Measurements from ENCODE around the gene SELENOV. TPM values are rescaled to one million over a fixed set of nuclear protein-coding genes. Genes with fewer than 3 reads are reported as not detected.
A peak's percentile ranks its signal among the peaks of the same experiment; 100 is the strongest.

Gene SELENOV
- total RNA-seq, 1 donor from 2014 or later: not detected

DNA sequence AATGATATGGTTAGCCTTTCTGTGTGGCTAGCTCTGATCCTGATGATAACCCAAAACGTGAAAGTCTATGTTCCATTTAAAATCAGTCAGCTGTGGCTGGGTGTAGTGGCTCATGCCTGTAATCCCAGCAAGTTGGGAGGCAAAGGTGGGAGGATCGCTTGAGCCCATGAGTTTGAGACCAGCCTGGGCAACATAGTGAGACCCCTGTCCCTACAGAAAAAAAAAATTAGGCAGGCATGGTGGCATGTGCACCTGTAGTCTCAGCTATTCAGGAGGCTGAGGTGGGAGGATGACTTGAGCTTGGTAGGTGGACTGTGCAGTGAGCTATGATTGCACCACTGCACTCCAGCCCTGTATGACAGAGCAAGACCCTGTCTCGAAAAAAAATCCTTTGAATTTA, 18.9 kb downstream of the SELENOV start:
- Mint-ChIP-seq H3K27ac (no peak overlapping the region), H3K4me3 (no peak overlapping the region), H3K36me3 (ENCODE audit: low read depth) (peaks cover 4% of the 10 kb centered on the region), H3K9me3 (no peaks in the 10 kb centered on the region), H3K27me3 (ENCODE audit: insufficient read depth) (peaks cover 2% of the 10 kb centered on the region), H3K4me1 (ENCODE audit: low read depth) (peaks cover 20% of the 10 kb centered on the region)
- DNase-seq (ENCODE audit: low spot score): no peak
- intact Hi-C loops (cut with micrococcal nuclease): loop anchor here (2.0 to 5.0 kb wide), 2 partner anchors 193 to 411 kb away; no protein-coding TSS in a partner anchor

DNA sequence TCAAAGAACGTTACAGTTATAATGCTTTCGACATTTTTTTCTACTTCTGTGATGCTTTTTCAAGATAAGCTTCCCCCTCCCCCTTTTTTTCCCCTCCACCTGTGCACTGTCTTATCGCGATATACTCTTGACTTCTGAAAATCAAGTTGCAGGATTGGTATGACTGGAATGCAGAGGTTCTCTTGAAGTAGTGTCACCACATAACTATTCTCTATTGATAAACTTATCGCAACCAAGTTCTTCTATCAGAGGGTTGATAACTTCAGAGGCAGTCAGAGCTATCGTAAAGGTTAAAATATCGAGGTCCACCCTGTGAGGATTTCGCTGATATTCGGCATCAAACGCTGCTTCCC, 24.2 kb downstream of the SELENOV start:
- peak overlapping the region; percentile 59 for H3K27ac Mint-ChIP-seq
- H3K4me3 Mint-ChIP-seq: peak overlapping the region; percentile 90
- H3K27me3 Mint-ChIP-seq (ENCODE audit: insufficient read depth): peaks cover 4% of the 10 kb centered on the region
- intact Hi-C loops (cut with micrococcal nuclease): no loop called here
- peaks cover 30% of the 10 kb centered on the region for H3K4me1 Mint-ChIP-seq (ENCODE audit: low read depth)
- peaks cover 7% of the 10 kb centered on the region for H3K36me3 Mint-ChIP-seq (ENCODE audit: low read depth)
- H3K9me3 Mint-ChIP-seq: no peaks in the 10 kb centered on the region
- DNase-seq (ENCODE audit: low spot score): no peak

DNA sequence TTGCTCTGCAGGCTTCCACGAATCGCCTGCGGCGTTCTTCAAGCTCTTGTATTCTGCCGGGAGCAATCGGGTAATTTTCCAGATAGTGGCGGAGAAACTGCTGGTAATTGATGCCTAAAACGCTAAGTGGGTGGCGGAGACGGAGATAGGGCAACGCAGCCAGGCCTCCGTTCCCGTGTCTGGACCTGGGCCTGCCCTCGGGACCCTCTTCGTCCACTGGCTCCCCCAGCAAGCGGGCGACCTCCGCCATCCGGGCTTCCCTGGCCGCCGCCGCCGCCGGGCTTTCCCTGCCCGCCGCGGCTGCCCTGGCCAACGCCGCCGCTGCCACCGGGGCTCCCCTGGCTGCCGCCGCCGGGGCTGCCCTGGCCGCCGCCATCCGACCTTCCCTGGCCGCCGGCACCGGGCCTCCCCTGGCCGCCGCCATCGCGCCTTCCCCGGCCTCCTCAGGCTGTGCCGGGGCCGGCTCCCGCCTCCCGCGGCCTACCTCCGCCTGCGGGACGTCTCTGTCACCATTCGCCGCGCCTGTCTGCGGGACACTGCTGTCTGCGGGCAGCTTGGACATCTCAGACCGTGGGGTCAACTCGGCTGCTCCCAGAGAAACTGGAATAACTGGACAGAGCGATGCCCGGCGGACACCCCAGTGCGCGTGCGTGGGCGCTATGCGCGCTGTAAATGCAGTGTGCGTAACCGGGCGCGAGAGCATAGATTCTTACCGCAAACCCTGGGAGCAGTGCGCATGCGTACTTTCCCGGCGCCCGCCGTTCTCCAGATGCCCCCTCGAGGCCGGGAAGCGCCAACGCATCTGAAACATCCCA, 24.8 kb downstream of the SELENOV start, which contains the start of gene EID2:
TSS of gene EID2 (minus strand) at position 644 of the 815 bp plus-strand sequence. CDS start at position 562, 82 bp downstream.
- peaks cover 36% of the 10 kb centered on the region for H3K4me1 Mint-ChIP-seq (ENCODE audit: low read depth)
- intact Hi-C loops (cut with micrococcal nuclease): loop anchor here (1.0 kb wide), 5 partner anchors 7 to 432 kb away; partner anchors contain the start of genes EID2B, PLEKHG2, PSMC4 and SUPT5H
- H3K36me3 Mint-ChIP-seq (ENCODE audit: low read depth): peaks cover 7% of the 10 kb centered on the region
- peak within 1 kb of the TSS; percentile 91 for H3K27ac Mint-ChIP-seq
- peak within 1 kb of the TSS; percentile 95 for H3K4me3 Mint-ChIP-seq
- H3K9me3 Mint-ChIP-seq: no peaks in the 10 kb centered on the region
- peak; percentile 92 for DNase-seq (ENCODE audit: low spot score)
- H3K27me3 Mint-ChIP-seq (ENCODE audit: insufficient read depth): peaks cover 2% of the 10 kb centered on the region

- Mint-ChIP-seq H3K27me3 (ENCODE audit: insufficient read depth) (peaks cover 2% of the 10 kb centered on the region), H3K36me3 (ENCODE audit: low read depth) (peaks cover 7% of the 10 kb centered on the region), H3K4me1 (ENCODE audit: low read depth) (peaks cover 40% of the 10 kb centered on the region), H3K9me3 (no peaks in the 10 kb centered on the region), H3K27ac (peak overlapping the region; percentile 91), H3K4me3 (peak overlapping the region; percentile 95)
- intact Hi-C loops (cut with micrococcal nuclease): loop anchor here (1.0 kb wide), 5 partner anchors 8 to 431 kb away; partner anchors contain the start of genes EID2B, PLEKHG2, PSMC4 and SUPT5H
- DNase-seq (ENCODE audit: low spot score): no peak
Observed at GRCh38 chr19:39540333-39540673, 25.4 kb downstream of the SELENOV start.

DNA sequence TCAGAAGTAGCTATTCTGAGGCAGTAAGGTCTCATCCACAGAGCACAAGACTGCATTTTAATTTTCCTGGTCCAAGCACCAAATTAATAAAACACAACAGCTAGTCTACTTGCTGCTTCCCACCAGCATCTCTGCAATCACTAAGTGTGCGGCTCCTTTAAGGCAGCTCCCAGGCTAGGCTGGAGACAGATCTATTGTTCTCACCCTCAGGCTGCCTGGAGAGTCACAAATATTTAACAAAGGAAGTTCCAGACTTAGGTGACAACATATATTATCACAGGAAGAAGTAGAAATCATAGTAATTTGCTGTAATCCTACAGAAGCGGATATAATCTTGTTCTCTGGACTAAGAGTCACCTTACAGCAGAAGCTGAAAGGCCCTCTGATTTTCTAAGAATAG, 27.3 kb downstream of the SELENOV start:
- Mint-ChIP-seq H3K27ac (no peak overlapping the region), H3K4me1 (ENCODE audit: low read depth) (peaks cover 40% of the 10 kb centered on the region), H3K4me3 (no peak overlapping the region), H3K27me3 (ENCODE audit: insufficient read depth) (peaks cover 2% of the 10 kb centered on the region), H3K36me3 (ENCODE audit: low read depth) (peaks cover 7% of the 10 kb centered on the region), H3K9me3 (no peaks in the 10 kb centered on the region)
- intact Hi-C loops (cut with micrococcal nuclease): no loop called here
- DNase-seq (ENCODE audit: low spot score): no peak

DNA sequence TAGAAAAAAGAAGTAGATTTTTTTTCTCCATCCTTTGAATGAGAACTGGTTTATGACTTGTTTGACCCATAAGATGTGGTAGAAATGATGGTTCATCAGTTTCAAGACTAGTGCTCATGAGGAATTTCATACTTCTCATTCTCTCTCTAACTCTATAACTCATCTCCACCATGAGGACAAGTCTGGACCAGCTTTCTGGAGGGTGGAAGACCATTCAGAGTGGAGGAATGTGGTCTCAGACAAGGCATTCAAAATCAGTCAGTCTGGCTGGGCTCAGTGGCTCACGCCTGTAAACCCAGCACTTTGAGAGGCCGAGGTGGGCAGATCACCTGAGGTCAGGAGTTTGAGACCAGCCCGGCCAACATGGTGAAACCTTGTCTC, 28.5 kb downstream of the SELENOV start:
- peaks cover 34% of the 10 kb centered on the region for H3K4me1 Mint-ChIP-seq (ENCODE audit: low read depth)
- no peak for DNase-seq (ENCODE audit: low spot score)
- no peak overlapping the region for H3K27ac Mint-ChIP-seq
- H3K36me3 Mint-ChIP-seq (ENCODE audit: low read depth): peaks cover 3% of the 10 kb centered on the region
- no peak overlapping the region for H3K4me3 Mint-ChIP-seq
- intact Hi-C loops (cut with micrococcal nuclease): no loop called here
- no peaks in the 10 kb centered on the region for H3K9me3 Mint-ChIP-seq
- H3K27me3 Mint-ChIP-seq (ENCODE audit: insufficient read depth): peaks cover 2% of the 10 kb centered on the region

- Mint-ChIP-seq H3K27me3 (ENCODE audit: insufficient read depth) (peaks cover 2% of the 10 kb centered on the region), H3K36me3 (ENCODE audit: low read depth) (no peaks in the 10 kb centered on the region), H3K27ac (peak overlapping the region; percentile 40), H3K4me1 (ENCODE audit: low read depth) (peaks cover 25% of the 10 kb centered on the region), H3K9me3 (no peaks in the 10 kb centered on the region), H3K4me3 (no peak overlapping the region)
- no peak for DNase-seq (ENCODE audit: low spot score)
- intact Hi-C loops (cut with micrococcal nuclease): no loop called here
Observed at GRCh38 chr19:39544226-39544903, 29.4 kb downstream of the SELENOV start.

DNA sequence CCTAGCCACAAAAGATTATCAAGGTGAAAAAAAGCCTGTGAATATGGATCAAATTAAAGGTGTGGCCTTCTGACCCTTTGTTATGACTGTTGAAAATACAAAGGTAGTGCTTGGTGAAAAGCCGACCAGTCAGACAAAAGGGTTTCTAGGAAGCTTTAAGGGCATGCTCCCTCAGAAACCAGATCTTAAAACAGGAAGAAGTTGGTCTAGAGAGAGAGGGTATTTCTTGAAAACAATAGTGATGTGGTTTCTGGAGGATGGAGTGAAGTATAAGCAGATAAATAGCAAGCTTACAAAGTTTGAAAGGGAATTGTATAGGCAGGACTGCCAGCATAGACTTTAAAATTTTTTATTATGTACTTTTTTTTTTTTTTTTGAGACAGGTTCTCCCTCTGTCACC, 30.0 kb downstream of the SELENOV start:
- peak overlapping the region; percentile 40 for H3K27ac Mint-ChIP-seq
- intact Hi-C loops (cut with micrococcal nuclease): no loop called here

GRCh38 chr19:39546599-39546998, 31.7 kb downstream of the SELENOV start:
- Mint-ChIP-seq H3K9me3 (no peaks in the 10 kb centered on the region), H3K36me3 (ENCODE audit: low read depth) (no peaks in the 10 kb centered on the region), H3K4me3 (no peak overlapping the region), H3K27me3 (ENCODE audit: insufficient read depth) (no peaks in the 10 kb centered on the region), H3K4me1 (ENCODE audit: low read depth) (peaks cover 13% of the 10 kb centered on the region), H3K27ac (no peak overlapping the region)
- intact Hi-C loops (cut with micrococcal nuclease): no loop called here
- no peak for DNase-seq (ENCODE audit: low spot score)

More for the DNA sequence above, 30.0 kb downstream of the SELENOV start:
- no peaks in the 10 kb centered on the region for H3K36me3 Mint-ChIP-seq (ENCODE audit: low read depth)
- H3K4me3 Mint-ChIP-seq: no peak overlapping the region
- H3K4me1 Mint-ChIP-seq (ENCODE audit: low read depth): peaks cover 24% of the 10 kb centered on the region
- H3K9me3 Mint-ChIP-seq: no peaks in the 10 kb centered on the region
- DNase-seq (ENCODE audit: low spot score): no peak
- peaks cover 2% of the 10 kb centered on the region for H3K27me3 Mint-ChIP-seq (ENCODE audit: insufficient read depth)

- Mint-ChIP-seq H3K36me3 (ENCODE audit: low read depth) (no peaks in the 10 kb centered on the region), H3K9me3 (no peaks in the 10 kb centered on the region), H3K4me3 (no peak overlapping the region), H3K27me3 (ENCODE audit: insufficient read depth) (no peaks in the 10 kb centered on the region), H3K27ac (no peak overlapping the region), H3K4me1 (ENCODE audit: low read depth) (peaks cover 12% of the 10 kb centered on the region)
- intact Hi-C loops (cut with micrococcal nuclease): loop anchor here (2.0 to 5.0 kb wide), 2 partner anchors 217 to 292 kb away; no protein-coding TSS in a partner anchor
- no peak for DNase-seq (ENCODE audit: low spot score)
Observed at GRCh38 chr19:39550197-39550596, 35.3 kb downstream of the SELENOV start.

DNA sequence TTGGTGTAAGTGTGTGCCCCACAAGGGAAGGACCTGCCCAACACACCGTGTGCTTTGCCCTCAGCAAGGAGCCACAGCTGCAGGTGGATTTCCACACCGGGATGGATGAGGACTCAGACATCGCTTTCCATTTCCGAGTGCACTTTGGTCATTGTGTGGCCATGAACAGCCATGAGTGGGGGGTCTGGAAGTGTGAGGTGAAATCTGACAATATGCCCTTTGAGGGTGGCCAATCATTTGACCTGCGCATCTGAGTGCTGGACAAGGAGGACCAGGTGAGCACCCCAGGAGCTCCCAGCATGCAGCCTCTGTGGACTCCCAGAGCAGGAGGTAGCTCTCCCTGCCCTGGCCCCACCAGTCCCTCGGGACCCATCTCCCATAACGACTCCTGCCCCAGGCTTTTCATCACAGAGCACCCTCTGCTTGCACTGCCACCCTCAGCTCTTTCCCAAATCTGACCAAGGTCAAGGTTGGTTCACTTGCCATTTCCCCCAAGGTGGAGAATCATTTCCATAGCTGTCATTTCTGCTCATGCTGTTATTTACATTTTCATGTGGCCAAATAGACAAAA, 38.2 kb downstream of the SELENOV start:
- no peak overlapping the region for H3K4me3 Mint-ChIP-seq
- H3K36me3 Mint-ChIP-seq (ENCODE audit: low read depth): no peaks in the 10 kb centered on the region
- peaks cover 24% of the 10 kb centered on the region for H3K4me1 Mint-ChIP-seq (ENCODE audit: low read depth)
- no peaks in the 10 kb centered on the region for H3K27me3 Mint-ChIP-seq (ENCODE audit: insufficient read depth)
- H3K27ac Mint-ChIP-seq: no peak overlapping the region
- H3K9me3 Mint-ChIP-seq: no peaks in the 10 kb centered on the region
- intact Hi-C loops (cut with micrococcal nuclease): loop anchor here (5.0 kb wide), 1 partner anchor 289 kb away; no protein-coding TSS in a partner anchor
- no peak for DNase-seq (ENCODE audit: low spot score)

DNA sequence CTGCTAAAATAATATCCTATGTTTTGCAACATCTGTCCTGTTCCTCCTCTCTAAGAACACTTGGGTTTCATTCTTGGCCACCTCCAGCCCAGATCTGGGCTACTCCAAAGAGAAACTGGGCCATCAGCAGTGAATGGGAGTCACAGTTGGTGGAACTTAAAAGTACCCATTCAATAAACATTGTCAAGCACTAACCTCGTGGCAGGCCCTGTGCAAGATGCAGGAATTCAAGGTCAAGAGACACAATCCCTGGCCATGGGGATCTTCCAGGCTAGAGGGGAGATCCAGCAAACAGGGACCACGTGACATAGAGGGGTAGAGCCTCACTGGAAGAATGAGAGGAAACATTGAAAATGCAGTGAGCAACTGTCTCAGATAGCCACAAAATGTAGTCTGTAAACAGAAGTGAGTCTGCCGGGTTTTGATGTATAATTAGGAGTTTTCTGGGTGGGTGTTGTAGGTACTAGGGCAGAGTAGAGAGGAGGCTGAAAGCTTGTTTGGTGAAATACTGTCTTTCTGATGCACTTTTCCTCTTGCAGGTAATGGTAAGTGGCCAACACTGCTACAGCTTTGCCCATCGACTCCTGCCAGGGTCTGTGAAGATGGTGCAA, 39.9 kb downstream of the SELENOV start:
- Mint-ChIP-seq H3K27me3 (ENCODE audit: insufficient read depth) (no peaks in the 10 kb centered on the region), H3K27ac (no peak overlapping the region), H3K4me3 (no peak overlapping the region), H3K4me1 (ENCODE audit: low read depth) (peaks cover 37% of the 10 kb centered on the region), H3K36me3 (ENCODE audit: low read depth) (no peaks in the 10 kb centered on the region), H3K9me3 (no peaks in the 10 kb centered on the region)
- DNase-seq (ENCODE audit: low spot score): no peak
- intact Hi-C loops (cut with micrococcal nuclease): loop anchor here (5.0 kb wide), 1 partner anchor 287 kb away; no protein-coding TSS in a partner anchor

Data from activated T-helper 1 cell treated with anti-CD3 and anti-CD28 coated beads, Interleukin-12 subunit alpha, Interleukin-12 subunit beta, Interleukin-2, Interleukin-4 antibody, amounts not matched to agents 30 ng/mL and 10 ng/mL and 1 ng/mL, durations not matched to agents 14 hours and 24 hours and 36 hours (primary cell).